B cell (primary cell): Measurements from ENCODE around the gene SCN10A.

Experiments
- EZH2 ChIP-seq: IDR thresholded peaks from 2 replicates; pipeline ENCODE4 v1.6.1; 2012; ENCODE audit warnings: borderline replicate concordance, low read depth, mild to moderate bottlenecking, moderate library complexity, low read length; ENCODE audit not compliant: insufficient read depth, poor library complexity, severe bottlenecking
- TF ChIP-seq, protein P1 (sequence below): fragments of 200-600 bp; IDR thresholded peaks from one replicate; pipeline ENCODE4 v1.8.0; 2022; ENCODE audit warnings: antibody characterized with exemption, mild to moderate bottlenecking

DNA sequence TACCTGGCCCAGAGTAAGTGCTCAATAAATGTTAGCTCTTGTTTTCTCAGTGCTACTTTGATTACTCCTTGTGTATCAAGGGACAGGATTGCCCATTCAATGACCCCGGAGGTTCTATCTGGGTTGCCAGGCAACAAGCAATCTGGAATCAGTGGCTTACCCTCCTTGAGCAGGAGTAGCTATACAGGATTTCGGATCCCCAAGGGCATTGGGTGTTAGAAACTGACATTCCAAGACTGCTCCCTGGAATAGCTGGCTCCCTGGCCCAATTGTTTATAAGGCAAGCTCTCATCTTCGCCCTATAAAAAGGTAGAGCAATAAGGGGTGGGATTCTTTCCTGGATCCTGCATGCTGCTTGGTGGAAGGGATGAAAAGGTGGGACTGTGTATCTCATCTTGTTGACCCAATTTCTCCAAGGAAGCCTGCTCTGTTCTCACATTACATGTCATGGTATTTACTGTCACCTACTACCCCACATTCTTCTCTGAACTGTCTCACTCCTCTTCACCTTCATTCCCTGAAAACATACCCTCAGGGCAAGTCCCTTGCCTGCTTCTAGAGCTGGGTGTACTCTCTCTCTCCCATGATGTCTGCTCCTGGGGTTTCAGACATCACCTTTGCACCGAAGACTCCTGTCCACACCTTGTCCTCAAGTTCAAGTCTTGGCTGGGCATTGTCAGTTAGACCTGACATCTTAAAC is 26.4 kb upstream of the SCN10A start:
- TF ChIP-seq, protein P1, sequence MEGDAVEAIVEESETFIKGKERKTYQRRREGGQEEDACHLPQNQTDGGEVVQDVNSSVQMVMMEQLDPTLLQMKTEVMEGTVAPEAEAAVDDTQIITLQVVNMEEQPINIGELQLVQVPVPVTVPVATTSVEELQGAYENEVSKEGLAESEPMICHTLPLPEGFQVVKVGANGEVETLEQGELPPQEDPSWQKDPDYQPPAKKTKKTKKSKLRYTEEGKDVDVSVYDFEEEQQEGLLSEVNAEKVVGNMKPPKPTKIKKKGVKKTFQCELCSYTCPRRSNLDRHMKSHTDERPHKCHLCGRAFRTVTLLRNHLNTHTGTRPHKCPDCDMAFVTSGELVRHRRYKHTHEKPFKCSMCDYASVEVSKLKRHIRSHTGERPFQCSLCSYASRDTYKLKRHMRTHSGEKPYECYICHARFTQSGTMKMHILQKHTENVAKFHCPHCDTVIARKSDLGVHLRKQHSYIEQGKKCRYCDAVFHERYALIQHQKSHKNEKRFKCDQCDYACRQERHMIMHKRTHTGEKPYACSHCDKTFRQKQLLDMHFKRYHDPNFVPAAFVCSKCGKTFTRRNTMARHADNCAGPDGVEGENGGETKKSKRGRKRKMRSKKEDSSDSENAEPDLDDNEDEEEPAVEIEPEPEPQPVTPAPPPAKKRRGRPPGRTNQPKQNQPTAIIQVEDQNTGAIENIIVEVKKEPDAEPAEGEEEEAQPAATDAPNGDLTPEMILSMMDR = no peak
- TF ChIP-seq EZH2 = no peak
